GM18867 (cell line): ENCODE results near the gene PHF23.

Experiments used
- ATAC-seq: cut with Tn5 transposase; IDR thresholded peaks from one replicate; pipeline ENCODE4 v1.9.1; 2021; ENCODE audit warnings: mild to moderate bottlenecking, moderate library complexity; ENCODE audit not compliant: unreplicated experiment

Gene PHF23

GRCh38 chr17:7239091-7240027 is at the start of gene PHF23:
PHF23 (minus strand) TSS chr17:7239457; CDS start chr17:7239279, 178 bp downstream.
- ATAC-seq = peak; percentile 52

DNA sequence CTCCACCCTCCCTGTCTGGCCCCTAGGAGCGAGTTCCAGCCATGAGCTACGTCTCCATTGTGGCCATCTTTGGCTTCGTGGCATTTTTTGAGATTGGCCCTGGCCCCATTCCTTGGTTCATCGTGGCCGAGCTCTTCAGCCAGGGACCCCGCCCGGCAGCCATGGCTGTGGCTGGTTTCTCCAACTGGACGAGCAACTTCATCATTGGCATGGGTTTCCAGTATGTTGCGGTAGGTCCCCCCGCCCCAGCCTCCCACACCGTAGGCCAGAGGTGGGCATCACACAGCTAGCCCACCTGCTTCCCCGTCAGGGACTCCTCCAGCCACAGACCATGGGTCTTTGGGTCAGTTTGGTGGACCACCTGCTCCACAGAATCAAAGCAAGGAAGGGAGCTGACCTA is 46.4 kb upstream of the PHF23 start:
- no peak for ATAC-seq

GRCh38 chr17:7284911-7285310 is 45.7 kb upstream of the PHF23 start:
- ATAC-seq = no peak

DNA sequence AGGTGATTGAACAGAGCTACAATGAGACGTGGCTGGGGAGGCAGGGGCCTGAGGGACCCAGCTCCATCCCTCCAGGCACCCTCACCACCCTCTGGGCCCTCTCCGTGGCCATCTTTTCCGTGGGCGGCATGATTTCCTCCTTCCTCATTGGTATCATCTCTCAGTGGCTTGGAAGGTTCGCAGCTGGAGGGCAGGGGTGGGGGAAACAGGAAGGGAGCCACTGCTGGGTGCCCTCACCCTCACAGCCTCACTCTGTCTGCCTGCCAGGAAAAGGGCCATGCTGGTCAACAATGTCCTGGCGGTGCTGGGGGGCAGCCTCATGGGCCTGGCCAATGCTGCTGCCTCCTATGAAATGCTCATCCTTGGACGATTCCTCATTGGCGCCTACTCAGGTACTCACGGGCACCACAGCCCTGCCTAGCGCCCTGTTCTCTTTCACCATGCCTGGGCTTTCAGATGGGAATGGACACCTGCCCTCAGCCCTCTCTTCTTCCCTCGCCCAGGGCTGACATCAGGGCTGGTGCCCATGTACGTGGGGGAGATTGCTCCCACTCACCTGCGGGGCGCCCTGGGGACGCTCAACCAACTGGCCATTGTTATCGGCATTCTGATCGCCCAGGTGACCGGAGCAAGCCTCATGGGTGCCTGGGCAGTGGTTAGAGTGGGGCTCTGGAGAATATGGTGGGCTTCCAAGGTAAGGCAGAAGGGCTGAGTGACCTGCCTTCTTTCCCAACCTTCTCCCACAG is 44.4 kb upstream of the PHF23 start:
- no peak for ATAC-seq

DNA sequence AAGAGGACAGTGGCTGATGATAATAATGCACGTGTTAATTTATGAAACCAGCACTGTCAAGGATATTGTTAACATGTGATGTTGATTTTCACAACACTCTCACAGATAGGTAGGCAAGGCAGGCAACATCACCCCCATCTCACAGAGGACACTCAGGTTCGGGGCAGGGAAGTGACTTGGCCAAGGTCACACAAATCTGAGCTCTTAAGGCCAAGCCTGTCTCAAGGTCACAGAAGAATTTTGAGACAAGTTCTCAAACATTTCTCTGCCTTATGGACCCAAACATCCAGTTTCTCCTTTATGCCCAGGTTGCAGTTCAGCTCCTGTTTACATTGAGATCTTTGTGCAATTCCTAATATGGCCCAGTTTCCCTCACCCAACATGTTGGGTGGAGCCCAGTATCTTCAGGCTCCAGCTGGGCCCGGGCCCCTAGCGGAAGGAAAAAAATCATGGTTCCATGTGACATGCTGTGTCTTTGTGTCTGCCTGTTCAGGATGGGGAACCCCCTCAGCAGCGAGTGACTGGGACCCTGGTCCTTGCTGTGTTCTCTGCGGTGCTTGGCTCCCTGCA is 43.6 kb upstream of the PHF23 start:
- ATAC-seq = no peak

- ATAC-seq = no peak
These were observed 42.9 kb upstream of the PHF23 start for GRCh38 chr17:7281953-7282751.

DNA sequence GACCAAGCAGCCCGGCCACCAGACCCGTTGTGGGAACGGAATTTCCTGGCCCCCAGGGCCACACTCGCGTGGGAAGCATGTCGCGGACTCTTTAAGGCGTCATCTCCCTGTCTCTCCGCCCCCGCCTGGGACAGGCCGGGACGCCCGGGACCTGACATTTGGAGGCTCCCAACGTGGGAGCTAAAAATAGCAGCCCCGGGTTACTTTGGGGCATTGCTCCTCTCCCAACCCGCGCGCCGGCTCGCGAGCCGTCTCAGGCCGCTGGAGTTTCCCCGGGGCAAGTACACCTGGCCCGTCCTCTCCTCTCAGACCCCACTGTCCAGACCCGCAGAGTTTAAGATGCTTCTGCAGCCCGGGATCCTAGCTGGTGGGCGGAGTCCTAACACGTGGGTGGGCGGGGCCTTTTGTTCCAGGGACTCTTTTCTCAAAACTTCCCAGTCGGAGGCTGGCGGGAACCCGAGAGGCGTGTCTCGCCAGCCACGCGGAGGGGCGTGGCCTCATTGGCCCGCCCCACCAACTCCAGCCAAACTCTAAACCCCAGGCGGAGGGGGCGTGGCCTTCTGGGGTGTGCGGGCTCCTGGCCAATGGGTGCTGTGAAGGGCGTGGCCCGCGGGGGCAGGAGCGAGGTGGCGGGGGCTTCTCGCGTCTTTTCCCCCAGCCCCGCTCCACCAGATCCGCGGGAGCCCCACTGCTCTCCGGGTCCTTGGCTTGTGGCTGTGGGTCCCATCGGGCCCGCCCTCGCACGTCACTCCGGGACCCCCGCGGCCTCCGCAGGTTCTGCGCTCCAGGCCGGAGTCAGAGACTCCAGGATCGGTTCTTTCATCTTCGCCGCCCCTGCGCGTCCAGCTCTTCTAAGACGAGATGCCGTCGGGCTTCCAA is 42.1 kb upstream of the PHF23 start, which contains the start of gene SLC2A4:
TSS of gene SLC2A4 (plus strand) at position 645 of the 879 bp plus-strand sequence. CDS start at position 862, 217 bp downstream.
- peak; percentile 65 for ATAC-seq

DNA sequence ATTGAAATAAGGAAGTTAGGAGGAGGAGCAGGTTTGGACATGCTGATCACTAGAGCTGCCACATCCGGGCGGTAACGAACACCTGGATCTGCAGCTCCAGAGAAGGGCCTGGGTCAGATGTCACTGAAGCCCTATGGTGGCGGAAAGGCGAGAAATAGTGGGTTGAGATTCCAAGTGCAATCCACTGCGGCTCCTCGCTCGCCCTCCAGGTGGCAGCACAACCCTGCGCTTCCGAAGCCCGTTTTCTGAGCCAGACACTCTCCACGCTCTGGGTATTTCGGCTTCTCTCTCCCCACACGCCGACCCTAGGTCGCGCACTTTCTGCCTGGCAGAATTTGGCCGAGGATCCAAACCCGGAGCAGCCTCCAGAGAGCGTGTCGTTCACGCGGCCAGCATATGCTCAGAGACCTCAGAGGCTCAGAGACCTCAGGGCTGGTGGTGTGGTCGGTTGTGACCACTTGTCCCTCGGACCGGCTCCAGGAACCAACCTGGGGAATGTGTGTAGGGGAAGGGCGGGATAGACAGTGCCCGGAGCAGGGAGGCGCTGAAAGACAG is 41.3 kb upstream of the PHF23 start:
- peak; percentile 47 for ATAC-seq

GRCh38 chr17:7279448-7279847 is 40.2 kb upstream of the PHF23 start:
- no peak for ATAC-seq

DNA sequence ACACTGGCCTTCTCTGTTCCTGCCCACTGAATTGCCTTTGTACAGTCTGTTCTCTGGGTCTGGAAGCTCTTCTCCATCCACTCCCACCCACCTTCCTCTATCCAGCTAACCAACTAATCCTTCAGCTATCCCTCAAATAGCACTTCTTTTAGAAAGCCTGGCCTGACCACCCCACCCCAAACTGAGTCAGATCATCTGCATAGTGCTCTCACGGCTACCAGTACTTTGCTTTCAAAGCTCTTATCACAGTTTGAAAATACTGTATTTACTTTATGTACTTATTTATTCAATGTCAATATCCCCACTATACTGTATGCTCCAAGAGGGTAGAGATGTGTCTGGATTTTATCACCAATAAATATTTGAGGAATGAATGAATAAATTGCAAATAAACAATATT is 27.5 kb upstream of the PHF23 start:
- ATAC-seq = no peak

DNA sequence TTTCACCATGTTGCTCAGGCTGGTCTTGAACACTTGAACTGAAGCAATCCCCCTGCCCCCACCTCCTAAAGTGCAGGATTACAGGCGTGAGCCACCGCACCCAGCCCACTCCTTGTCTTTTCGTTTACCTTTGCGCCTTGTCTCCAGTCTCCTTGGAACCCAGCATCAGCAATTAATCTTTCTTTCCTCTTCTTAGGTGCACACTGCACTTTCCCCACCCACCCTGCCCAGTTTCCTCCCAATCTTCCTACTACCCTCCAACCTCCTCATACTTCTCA is 24.5 kb upstream of the PHF23 start:
- ATAC-seq = no peak

- no peak for ATAC-seq
These were observed 23.9 kb upstream of the PHF23 start for GRCh38 chr17:7262935-7263800.

- no peak for ATAC-seq
These were observed 23.1 kb upstream of the PHF23 start, which contains the start of gene CLDN7 for GRCh38 chr17:7262192-7262934. CLDN7 (minus strand) TSS chr17:7262478; CDS start chr17:7262043, 435 bp downstream.

DNA sequence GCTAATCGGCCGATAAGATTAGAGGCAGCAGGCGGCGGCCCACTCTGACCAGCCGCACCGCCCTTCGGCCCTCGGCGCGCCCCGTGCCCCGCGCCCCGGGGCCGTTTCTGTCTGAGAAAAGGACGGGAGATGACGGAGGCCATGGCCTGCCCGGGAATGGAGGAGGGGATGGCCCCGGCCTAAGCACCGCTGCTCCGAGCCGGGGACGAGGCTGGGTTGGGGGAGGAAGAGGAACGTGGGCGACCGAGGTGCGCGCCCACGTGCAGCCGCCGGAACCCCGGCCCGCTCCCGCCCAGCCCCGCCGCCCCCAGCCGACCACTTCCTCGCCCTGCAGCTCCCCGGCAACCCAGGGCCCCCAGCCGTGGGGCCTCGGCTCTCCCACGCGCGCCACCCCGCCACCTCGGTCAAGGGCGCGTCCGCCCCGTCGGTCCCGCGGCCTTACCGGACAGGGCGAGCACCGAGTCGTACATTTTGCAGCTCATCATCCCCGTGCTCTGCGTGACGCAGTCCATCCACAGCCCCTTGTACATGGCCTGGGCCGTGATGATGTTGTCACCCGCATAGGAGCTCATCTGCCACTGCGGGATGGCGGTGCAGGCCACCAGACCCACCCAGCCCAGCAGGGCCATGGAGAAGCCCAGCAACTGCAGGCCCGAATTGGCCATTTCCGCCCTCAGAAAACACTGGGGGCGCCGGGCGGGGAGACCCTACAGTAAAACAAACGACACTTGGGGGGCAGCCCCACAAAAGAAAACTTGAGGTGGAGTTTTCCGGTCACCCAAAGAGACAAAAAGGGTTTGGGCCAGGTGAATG is 22.3 kb upstream of the PHF23 start:
- ATAC-seq = no peak

DNA sequence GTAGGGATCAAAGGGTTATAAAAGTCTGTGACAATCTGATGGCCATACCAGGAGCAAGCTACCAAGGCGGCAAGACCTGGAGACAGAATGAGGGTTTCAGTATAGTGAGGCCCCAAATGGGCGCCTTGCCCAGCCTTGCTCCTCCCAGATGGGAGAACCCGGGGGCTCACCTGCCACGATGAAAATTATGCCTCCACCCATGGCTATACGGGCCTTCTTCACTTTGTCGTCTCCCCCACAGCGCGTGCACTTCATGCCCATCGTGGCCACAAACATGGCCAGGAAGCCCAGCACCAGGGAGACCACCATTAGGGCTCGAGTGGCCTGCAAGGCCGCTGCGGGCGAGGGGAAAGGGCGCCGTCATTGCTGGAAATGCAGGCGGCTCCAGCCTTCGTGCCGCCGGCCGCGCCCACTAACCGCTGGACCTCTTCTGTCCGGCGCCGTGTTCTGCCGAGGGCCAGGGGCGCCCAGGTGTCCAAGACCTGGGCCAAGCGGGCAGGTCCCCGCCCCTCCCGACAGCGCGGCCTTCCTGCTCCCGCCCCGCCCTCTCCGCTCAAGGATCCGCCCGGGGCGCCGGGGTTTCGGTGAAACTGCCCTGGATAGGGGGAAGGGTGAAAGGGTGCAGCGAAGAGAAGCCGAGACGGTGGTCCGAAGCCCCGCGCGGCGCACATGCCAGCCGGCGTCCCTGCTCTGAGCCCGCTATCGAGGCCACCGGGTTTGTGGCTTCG is 21.6 kb upstream of the PHF23 start:
- no peak for ATAC-seq

- ATAC-seq = no peak
These were observed 20.9 kb upstream of the PHF23 start for GRCh38 chr17:7260151-7260550.

- ATAC-seq = no peak
These were observed 20.3 kb upstream of the PHF23 start for GRCh38 chr17:7259555-7259889.
